SK-N-MC (cell line): ENCODE results near the gene PRKN.

Experiments
- DNase-seq: peaks from one replicate; pipeline ENCODE4 v3.0.0-alpha.2; 2011; ENCODE audit warnings: low read depth, low spot score
- H3K27ac ChIP-seq: fragments of 200-600 bp; sonication (generic); 2 replicates; pipeline ENCODE4 v1.5.1; 2016; ENCODE audit warnings: mixed run types
- H3K36me3 ChIP-seq: fragments of 200-600 bp; sonication (generic); 2 replicates; pipeline ENCODE4 v1.6.1; 2017; ENCODE audit warnings: antibody characterized with exemption, low read length, mixed read lengths; ENCODE audit not compliant: insufficient read depth
- H3K4me3 ChIP-seq: fragments of 200-600 bp; sonication (generic); 2 replicates; pipeline ENCODE4 v1.5.1; 2016
- H3K9ac ChIP-seq: fragments of 200-600 bp; sonication (generic); 2 replicates; pipeline ENCODE4 v1.8.0; 2017; ENCODE audit warnings: mixed run types, mixed read lengths; ENCODE audit not compliant: insufficient read length
- H3K9me3 ChIP-seq: fragments of 200-600 bp; sonication (generic); 2 replicates; pipeline ENCODE4 v1.6.1; 2017; ENCODE audit warnings: low read depth, mild to moderate bottlenecking, antibody characterized with exemption, low read length, moderate library complexity, mixed read lengths
- EZH2 ChIP-seq: fragments of 200-600 bp; sonication (generic); IDR thresholded peaks from one replicate; pipeline ENCODE4 v1.6.1; 2017; ENCODE audit warnings: antibody characterized with exemption
- FOXP2 ChIP-seq: optimal IDR thresholded peaks from 2 replicates; pipeline ENCODE3; 2011; ENCODE audit warnings: mild to moderate bottlenecking, moderate library complexity; ENCODE audit not compliant: insufficient read depth; ENCODE audit errors: extremely low read length, control extremely low read depth
- POLR2AphosphoS5 ChIP-seq: IDR thresholded peaks from 2 replicates; pipeline ENCODE4 v1.6.1; 2012; ENCODE audit warnings: mild to moderate bottlenecking, low read depth, low read length, borderline replicate concordance

Gene PRKN

DNA sequence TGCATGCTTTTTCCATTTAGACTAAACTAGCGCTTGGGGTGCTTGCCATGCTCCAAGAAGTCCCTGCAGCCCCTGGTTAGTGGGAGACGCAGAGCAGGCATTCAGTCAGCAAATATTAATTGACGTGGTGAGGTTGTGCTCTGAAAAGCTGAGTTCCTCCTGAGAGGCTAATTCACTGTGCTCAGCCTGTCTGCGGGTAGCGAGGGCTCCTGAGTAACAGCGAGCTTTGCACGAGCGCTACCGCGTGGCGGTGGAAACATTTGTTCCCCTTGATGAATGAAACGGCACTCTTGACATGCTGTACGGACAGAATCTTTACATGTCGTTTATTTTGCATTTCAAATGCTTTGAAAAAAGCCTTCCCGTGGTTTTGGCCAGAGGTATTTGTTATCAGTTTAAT lies 1283.1 kb downstream of the PRKN start:
- TF ChIP-seq EZH2 (no peak), POLR2AphosphoS5 (no peak; the same call in 1 of the 2 replicates), FOXP2 (no peak)
- H3K27ac ChIP-seq = no peak overlapping the region
- no peaks in the 10 kb centered on the region for H3K9me3 ChIP-seq
- no peak overlapping the region for H3K9ac ChIP-seq
- DNase-seq = no peak
- H3K4me3 ChIP-seq = no peak overlapping the region
- H3K36me3 ChIP-seq = no peaks in the 10 kb centered on the region

- peak; percentile 22 for DNase-seq
- no peak overlapping the region for H3K27ac ChIP-seq
These were observed 1283.7 kb downstream of the PRKN start for GRCh38 chr6:161443848-161444247.

GRCh38 chr6:161442420-161442819 lies 1285.1 kb downstream of the PRKN start:
- Histone ChIP-seq H3K27ac (no peak overlapping the region), H3K4me3 (no peak overlapping the region), H3K36me3 (no peaks in the 10 kb centered on the region), H3K9me3 (no peaks in the 10 kb centered on the region), H3K9ac (no peak overlapping the region)
- TF ChIP-seq POLR2AphosphoS5 (no peak), EZH2 (no peak), FOXP2 (no peak)
- DNase-seq = no peak

More at GRCh38 chr6:161443848-161444247, 1283.7 kb downstream of the PRKN start:
- H3K9ac ChIP-seq = no peak overlapping the region
- TF ChIP-seq POLR2AphosphoS5 (peak; percentile 56), FOXP2 (no peak)
- no peak overlapping the region for H3K4me3 ChIP-seq
- H3K9me3 ChIP-seq = no peaks in the 10 kb centered on the region
- no peaks in the 10 kb centered on the region for H3K36me3 ChIP-seq

DNA sequence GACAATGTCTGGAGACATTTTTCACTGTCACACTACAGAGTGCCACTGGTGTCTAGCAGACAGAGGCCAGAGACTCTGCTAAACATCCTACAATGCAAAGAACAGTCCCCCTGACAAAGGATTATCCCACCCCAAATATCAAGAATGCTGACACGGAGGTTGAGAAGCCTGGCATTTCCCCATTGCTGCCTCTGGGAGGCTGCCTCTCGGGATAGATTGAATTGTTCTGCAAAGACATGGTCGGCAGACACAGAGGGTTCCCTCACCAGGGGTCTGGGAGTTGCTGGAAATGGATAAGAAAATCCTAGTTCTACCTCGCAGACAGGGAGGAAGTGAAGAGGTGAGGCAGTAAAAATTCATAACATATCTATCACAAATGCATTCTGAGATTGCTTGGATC lies 1287.3 kb downstream of the PRKN start:
- no peak for DNase-seq
- H3K27ac ChIP-seq = no peak overlapping the region
- TF ChIP-seq EZH2 (no peak), POLR2AphosphoS5 (no peak), FOXP2 (no peak)
- H3K4me3 ChIP-seq = no peak overlapping the region
- no peak overlapping the region for H3K9ac ChIP-seq
- H3K36me3 ChIP-seq = no peaks in the 10 kb centered on the region
- H3K9me3 ChIP-seq = no peaks in the 10 kb centered on the region

DNA sequence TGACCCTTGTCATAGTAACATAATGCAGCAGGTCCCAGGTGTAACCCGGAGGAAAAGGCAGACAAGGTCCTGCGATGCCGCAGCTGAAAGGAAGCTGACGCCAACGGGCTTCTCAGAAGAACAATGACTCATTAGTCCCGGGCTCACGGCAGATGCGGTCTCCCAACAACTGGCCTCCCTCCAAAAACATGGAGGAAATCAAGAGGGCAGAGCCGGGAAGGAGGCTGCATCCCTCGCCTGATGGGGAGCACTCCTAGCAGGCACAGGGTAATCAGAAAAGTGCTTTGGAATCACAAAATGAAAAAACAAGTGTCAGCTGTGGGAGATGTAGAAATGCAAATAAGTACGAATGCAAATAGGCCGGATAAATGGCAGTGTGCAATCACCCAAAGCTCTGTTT lies 1288.5 kb downstream of the PRKN start:
- no peak overlapping the region for H3K9ac ChIP-seq
- no peak overlapping the region for H3K4me3 ChIP-seq
- H3K27ac ChIP-seq = no peak overlapping the region
- DNase-seq = no peak
- TF ChIP-seq POLR2AphosphoS5 (no peak), FOXP2 (no peak), EZH2 (no peak)
- no peaks in the 10 kb centered on the region for H3K9me3 ChIP-seq
- no peaks in the 10 kb centered on the region for H3K36me3 ChIP-seq

GRCh38 chr6:161438430-161439030 lies 1289.0 kb downstream of the PRKN start:
- H3K9me3 ChIP-seq = no peaks in the 10 kb centered on the region
- H3K36me3 ChIP-seq = no peaks in the 10 kb centered on the region
- H3K27ac ChIP-seq = no peak overlapping the region
- no peak for DNase-seq
- TF ChIP-seq EZH2 (no peak), FOXP2 (no peak), POLR2AphosphoS5 (no peak)
- H3K4me3 ChIP-seq = no peak overlapping the region
- no peak overlapping the region for H3K9ac ChIP-seq

- Histone ChIP-seq H3K9ac (no peak overlapping the region), H3K27ac (no peak overlapping the region), H3K9me3 (no peaks in the 10 kb centered on the region), H3K4me3 (no peak overlapping the region), H3K36me3 (no peaks in the 10 kb centered on the region)
- no peak for TF ChIP-seq FOXP2
- no peak for TF ChIP-seq EZH2
- no peak for TF ChIP-seq POLR2AphosphoS5
- DNase-seq = no peak
These were observed 1289.7 kb downstream of the PRKN start for GRCh38 chr6:161437851-161438250.

GRCh38 chr6:161436106-161436876 lies 1291.3 kb downstream of the PRKN start:
- no peak for DNase-seq
- H3K4me3 ChIP-seq = no peak overlapping the region
- TF ChIP-seq FOXP2 (no peak), POLR2AphosphoS5 (no peak), EZH2 (no peak)

More at GRCh38 chr6:161436106-161436876, 1291.3 kb downstream of the PRKN start:
- no peak overlapping the region for H3K9ac ChIP-seq
- no peaks in the 10 kb centered on the region for H3K36me3 ChIP-seq
- H3K27ac ChIP-seq = no peak overlapping the region
- no peaks in the 10 kb centered on the region for H3K9me3 ChIP-seq
